Skin epidermis (tissue), 12 donors: ENCODE measurements around the gene CLDN16.

Source experiments
- H3K27ac ChIP-seq, 21 experiments: fragments of 200-600 bp; sonication (generic) in 11 of 21; one replicate each; pipeline ENCODE4 v1.5.0; 2020; ENCODE audit warnings: mild to moderate bottlenecking in 3 of 21, inconsistent platforms in 2 of 21, moderate library complexity in 2 of 21
- H3K4me3 ChIP-seq, 7 experiments: fragments of 200-600 bp; sonication (generic) in 2 of 7; one replicate each; pipeline ENCODE4 v1.5.0; 2020; ENCODE audit warnings: inconsistent platforms in 2 of 7, mild to moderate bottlenecking in 2 of 7, moderate library complexity in 1 of 7

Gene CLDN16

GRCh38 chr3:190375671-190376070 is 12.3 kb upstream of the CLDN16 start:
- no peak overlapping the region for H3K4me3 ChIP-seq
- no peak overlapping the region for H3K27ac ChIP-seq

GRCh38 chr3:190378240-190378891 is 9.6 kb upstream of the CLDN16 start:
- Histone ChIP-seq H3K4me3 (no peak overlapping the region), H3K27ac (peak overlapping the region in 6 of 21 experiments; percentile 3 to 63 (median 42))

DNA sequence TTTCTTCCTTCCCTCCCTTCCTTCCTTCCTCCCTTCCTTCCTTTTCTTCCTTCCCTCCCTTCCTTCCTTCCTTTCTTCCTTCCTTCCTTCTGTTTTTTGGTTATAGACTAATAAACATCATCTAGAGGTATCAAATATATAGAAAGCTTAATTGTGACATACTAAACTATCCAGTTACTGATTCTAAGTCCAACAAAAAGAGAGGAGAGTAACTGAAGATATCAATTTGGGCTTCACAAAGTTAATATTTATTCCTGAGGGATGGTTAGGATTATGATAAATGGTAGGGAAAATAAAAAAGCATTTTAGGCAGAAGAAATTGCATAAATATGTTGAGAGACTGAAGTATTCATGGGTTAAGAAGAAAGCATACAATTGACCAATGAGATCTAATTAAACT is 7.8 kb upstream of the CLDN16 start:
- Histone ChIP-seq H3K27ac (no peak overlapping the region), H3K4me3 (no peak overlapping the region)

DNA sequence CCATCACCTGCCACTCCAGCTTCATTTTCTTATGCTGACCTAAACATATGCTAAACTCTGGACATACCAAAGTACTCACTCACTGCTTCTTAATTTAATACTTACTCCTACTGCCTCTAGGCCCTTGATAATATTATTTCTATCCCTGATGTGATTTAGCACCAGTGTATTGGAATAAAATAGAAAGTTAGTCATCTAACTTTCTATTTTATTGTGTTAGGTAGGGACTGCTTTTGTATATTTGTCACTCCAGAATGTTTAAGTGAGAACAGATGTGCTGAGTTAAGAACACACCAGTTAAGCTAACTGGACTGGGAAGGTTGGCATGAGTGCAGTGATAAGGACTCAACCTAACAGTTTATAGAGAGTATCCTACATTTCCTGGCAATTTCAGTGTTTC is 6.5 kb upstream of the CLDN16 start:
- Histone ChIP-seq H3K27ac (peak overlapping the region in 2 of 21 experiments; percentile 5 to 11), H3K4me3 (no peak overlapping the region)

DNA sequence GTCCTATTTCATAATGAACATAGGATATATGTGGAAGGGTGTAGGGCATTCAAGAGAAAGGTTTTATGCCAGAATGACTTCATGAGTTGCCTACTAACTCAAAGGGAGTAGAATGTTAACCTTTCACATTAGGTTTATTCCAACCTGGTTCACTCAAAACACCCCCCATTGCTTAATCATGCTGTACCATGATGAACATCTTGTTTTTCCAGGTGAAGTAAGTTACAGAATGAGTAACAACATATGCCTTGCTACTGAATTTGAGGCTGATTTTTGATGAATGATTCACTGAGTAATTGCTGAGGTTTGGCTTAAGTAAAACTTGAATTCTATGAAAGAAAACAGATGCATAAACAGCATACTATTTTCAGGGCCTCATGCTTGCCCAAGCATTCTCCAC is 5.9 kb upstream of the CLDN16 start:
- H3K27ac ChIP-seq: peak overlapping the region in 6 of 21 experiments; percentile 5 to 37 (median 10)
- no peak overlapping the region for H3K4me3 ChIP-seq

GRCh38 chr3:190384309-190384756 is 3.6 kb upstream of the CLDN16 start:
- H3K27ac ChIP-seq: no peak overlapping the region
- no peak overlapping the region for H3K4me3 ChIP-seq

DNA sequence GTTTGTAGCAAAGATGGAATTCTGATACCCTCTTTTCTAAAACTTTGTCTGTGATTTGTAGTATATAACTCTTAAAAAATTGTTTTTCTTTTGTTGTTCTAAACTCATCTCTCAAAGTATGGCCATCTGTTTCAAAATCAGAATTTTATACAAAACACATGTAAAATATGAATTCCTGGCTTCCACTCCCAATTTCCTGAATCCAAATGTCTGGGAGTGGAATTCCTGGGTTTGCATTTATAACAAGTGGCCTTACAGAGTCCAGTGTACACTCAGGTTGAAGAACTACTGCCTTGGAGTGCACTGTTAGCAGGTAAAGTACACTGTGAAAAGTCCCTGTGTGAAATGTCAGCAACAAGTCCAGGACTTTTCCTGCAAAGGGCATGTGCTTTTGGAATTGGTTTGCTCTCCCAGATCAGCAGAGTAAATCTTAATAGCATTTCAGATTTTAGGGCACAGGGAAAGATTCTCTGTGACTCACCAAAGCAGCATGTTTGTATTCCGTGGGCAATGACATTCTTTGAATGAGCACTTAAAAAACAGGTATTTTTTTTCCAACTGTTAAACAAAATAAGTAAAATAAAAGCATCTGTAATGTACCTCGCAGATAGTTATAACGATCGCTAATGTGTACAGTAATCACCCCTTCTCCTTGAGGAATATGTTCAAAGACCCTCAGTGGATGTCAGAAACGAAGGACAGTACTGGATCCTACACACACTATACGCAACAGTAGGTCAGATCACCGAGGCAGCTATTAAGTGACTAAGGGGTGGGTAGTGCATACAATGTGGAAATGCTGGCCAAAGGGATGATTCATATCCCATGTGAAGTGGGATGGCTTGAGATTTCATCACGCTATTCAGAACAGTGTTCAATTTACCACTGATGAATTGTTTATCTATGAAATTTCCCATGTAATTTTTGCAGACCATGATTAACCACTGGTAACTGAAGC is 2.0 kb upstream of the CLDN16 start:
- peak overlapping the region in 1 of 21 experiments; percentile 29 for H3K27ac ChIP-seq

GRCh38 chr3:190388703-190389102 is 740 bp downstream of the CLDN16 start:
- H3K4me3 ChIP-seq: no peak overlapping the region
- H3K27ac ChIP-seq: no peak overlapping the region

More for the DNA sequence above, 2.0 kb upstream of the CLDN16 start:
- no peak overlapping the region for H3K4me3 ChIP-seq

GRCh38 chr3:190396001-190396400 is 8.0 kb downstream of the CLDN16 start:
- no peak overlapping the region for H3K27ac ChIP-seq
- H3K4me3 ChIP-seq: no peak overlapping the region

- Histone ChIP-seq H3K4me3 (no peak overlapping the region), H3K27ac (no peak overlapping the region)
Observed at GRCh38 chr3:190397889-190398288, 9.9 kb downstream of the CLDN16 start.

GRCh38 chr3:190399677-190400076 is 11.7 kb downstream of the CLDN16 start:
- no peak overlapping the region for H3K27ac ChIP-seq
- no peak overlapping the region for H3K4me3 ChIP-seq

DNA sequence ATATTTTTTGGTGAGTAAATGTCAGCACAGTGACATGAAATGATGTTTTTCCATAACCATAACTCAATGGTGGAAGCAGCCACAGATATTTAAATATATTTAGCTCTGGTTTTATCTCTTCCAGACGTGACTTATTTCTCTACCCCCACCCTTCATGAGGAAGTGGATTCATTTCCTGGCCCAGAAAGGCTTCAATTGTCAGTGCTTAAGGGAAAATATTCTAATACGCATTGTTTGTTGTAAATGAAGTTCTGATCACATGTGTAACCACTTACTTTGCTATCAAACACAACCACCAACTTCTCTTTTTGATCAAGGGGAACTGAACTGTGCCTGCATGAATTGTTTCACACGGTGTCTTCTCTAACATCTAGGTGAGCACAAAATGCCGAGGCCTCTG is 14.0 kb downstream of the CLDN16 start:
- no peak overlapping the region for H3K27ac ChIP-seq
- no peak overlapping the region for H3K4me3 ChIP-seq

- H3K27ac ChIP-seq: no peak overlapping the region
- H3K4me3 ChIP-seq: no peak overlapping the region
Observed at GRCh38 chr3:190404715-190405114, 16.8 kb downstream of the CLDN16 start.

GRCh38 chr3:190414297-190414696 is 26.3 kb downstream of the CLDN16 start:
- Histone ChIP-seq H3K4me3 (no peak overlapping the region), H3K27ac (no peak overlapping the region)

DNA sequence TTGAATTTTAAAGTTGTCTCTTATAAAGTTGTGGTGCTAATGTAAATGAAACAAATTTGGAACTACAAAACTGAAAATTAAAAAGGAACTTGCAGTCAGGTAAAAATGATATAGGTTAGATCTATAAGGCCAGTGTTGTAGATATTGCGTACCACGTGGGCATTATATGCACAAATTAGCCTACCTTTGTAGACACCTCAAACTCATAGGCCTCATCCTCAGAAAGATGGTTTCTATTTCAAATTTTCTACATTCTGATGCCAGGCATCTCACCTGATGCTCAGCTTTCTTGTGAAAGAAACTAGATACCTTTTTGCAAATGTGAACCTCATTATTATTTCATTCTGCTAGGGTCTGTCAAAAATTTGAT is 36.1 kb downstream of the CLDN16 start:
- no peak overlapping the region for H3K4me3 ChIP-seq

DNA sequence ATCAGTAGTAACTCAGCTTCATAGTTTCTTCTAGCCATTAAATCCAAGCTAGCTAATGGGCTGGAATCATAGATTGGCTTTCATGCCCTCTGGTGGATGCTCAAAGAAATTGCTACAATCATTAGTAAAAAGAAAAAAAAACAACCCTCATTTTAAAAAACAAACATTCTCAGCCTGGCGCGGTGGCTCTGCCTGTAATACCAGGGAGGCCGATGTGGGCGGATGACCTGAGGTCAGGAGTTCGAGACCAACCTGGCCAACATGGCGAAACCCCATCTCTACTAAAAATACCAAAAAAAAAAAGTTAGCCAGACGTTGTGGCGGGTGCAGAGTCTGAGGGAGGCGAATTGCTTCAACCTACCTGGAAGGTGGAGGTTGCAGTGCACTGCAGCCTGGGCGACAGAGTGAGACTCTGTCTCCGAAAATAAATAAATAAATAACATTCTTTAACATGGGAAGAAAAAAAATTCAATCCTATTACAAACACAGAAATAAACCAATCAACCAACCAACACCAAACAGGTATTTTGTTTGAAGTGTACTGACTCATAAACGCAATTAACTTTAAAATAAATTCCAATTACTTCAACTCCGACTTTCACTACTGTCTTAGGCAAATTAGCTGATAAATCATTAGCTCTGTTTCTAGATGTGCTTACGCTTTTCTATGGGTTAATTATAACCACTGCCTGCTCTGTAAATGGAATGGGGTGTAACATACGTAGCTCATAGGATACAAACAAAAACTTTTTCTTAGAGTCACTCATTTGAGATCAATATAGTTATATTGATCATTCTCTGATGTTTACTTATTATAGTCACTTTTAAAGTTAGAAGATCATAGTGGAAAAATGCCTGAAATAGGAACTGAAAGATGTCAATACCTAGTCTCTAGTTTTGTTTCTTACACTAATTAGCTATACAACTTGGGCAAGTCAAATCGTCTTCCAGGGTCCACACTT is 36.8 kb downstream of the CLDN16 start:
- Histone ChIP-seq H3K4me3 (no peak overlapping the region), H3K27ac (peak overlapping the region in 2 of 21 experiments; percentile 32 to 57)

More for the DNA sequence above, 36.1 kb downstream of the CLDN16 start:
- no peak overlapping the region for H3K27ac ChIP-seq

DNA sequence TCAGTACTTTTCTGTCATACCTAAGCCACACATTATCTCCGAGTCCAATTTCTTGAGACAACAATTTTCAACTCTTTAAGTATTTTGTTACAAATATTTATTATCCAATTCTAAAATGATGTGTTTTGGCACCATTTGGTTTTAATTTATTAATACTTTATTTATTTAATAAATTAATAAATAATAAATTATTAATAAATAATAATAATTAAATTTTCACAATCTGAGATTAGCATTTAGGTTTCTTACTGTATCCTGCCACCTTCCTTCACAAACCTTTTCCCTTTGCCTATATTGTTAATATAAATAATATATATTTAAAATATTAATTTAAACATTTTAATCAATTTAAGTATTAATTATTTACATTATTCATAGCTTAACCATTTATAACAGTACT is 37.9 kb downstream of the CLDN16 start:
- no peak overlapping the region for H3K27ac ChIP-seq
- H3K4me3 ChIP-seq: no peak overlapping the region

GRCh38 chr3:190426806-190427507 is 39.0 kb downstream of the CLDN16 start:
- Histone ChIP-seq H3K27ac (no peak overlapping the region), H3K4me3 (no peak overlapping the region)

DNA sequence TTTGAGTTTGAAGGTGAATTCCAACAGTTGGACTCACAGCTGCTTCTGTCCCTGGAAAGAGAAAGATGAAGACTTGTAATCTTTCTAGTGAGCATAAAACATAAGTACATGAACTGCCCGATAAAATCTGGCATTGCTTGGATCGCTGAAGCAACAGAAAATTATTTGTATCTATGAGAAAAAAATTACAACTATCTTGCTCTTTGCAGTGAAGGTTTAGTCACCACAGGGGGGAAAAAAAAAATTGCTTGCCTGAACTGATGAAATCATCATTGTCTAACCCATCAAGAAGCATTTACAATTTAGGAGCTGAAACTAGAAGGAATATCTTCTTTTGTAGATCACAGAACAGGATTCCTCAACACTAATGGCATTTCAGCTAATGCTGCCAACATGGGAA is 41.7 kb downstream of the CLDN16 start:
- no peak overlapping the region for H3K27ac ChIP-seq
- H3K4me3 ChIP-seq: no peak overlapping the region
